Brain microvascular endothelial cell (primary cell): ENCODE measurements around the gene DQX1.

Source experiments
- DNase-seq: peaks from one replicate; pipeline ENCODE4 v3.0.0-alpha.2; 2020
- H3K27ac ChIP-seq: fragments of 250-450 bp; sonication (Bioruptor Pico); 2 replicates; pipeline ENCODE4 v1.5.1; 2020; ENCODE audit warnings: mild to moderate bottlenecking, moderate library complexity
- H3K27me3 ChIP-seq: fragments of 250-450 bp; sonication (Bioruptor Pico); replicated peaks from 2 replicates; pipeline ENCODE4 v1.5.1; 2020; ENCODE audit warnings: mild to moderate bottlenecking
- H3K36me3 ChIP-seq: fragments of 250-450 bp; sonication (Bioruptor Pico); replicated peaks from 2 replicates; pipeline ENCODE4 v1.5.1; 2020; ENCODE audit warnings: mild to moderate bottlenecking
- H3K4me3 ChIP-seq: 2 replicates; pipeline ENCODE4 v1.5.1; 2011; ENCODE audit warnings: low read depth, mild to moderate bottlenecking, control low read depth, low read length, moderate library complexity
- CTCF ChIP-seq: IDR thresholded peaks from 2 replicates; pipeline ENCODE4 v1.5.1; 2011; ENCODE audit warnings: low read depth, mild to moderate bottlenecking, moderate library complexity, low read length, control low read depth, inconsistent platforms; ENCODE audit errors: missing control alignments
- in situ Hi-C: cut with HindIII; loops from 2 replicates; pipeline ENCODE4 v1.10.0; 2017; ENCODE audit warnings: low sequenced_read_pairs, low pct_ligation_motif_present

Gene DQX1

DNA sequence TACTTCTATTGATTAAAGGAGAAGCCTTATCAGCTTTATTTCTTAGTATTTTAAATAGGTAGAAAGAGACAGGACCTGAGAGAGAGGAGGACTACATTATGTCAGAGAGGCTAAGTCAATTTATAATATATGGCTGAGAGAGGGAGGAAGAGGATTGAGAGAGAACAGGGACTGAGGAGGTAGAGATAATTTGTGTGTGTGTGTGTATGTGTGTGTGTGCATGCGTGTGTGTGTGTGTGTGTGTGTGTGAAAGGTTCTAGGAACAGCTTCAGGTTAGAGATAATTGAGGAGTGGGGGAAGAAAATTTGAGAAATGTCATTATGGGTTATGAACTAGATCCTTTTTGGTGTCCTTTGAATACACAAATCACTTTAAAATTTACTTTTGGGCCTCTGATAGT is 43.7 kb upstream of the DQX1 start:
- no peaks in the 10 kb centered on the region for H3K27me3 ChIP-seq
- H3K4me3 ChIP-seq = no peak overlapping the region
- DNase-seq = no peak
- no peak for TF ChIP-seq CTCF
- H3K36me3 ChIP-seq = no peaks in the 10 kb centered on the region
- no peak overlapping the region for H3K27ac ChIP-seq
- in situ Hi-C loops = no loop called here

GRCh38 chr2:74567881-74568280 is 41.9 kb upstream of the DQX1 start:
- H3K27ac ChIP-seq = peak overlapping the region; percentile 77
- DNase-seq = peak; percentile 58
- no peak overlapping the region for H3K4me3 ChIP-seq

GRCh38 chr2:74566754-74567085 is 40.7 kb upstream of the DQX1 start:
- in situ Hi-C loops = no loop called here
- no peak overlapping the region for H3K4me3 ChIP-seq
- no peak for TF ChIP-seq CTCF
- no peaks in the 10 kb centered on the region for H3K36me3 ChIP-seq
- no peaks in the 10 kb centered on the region for H3K27me3 ChIP-seq
- DNase-seq = peak; percentile 70
- peak overlapping the region; percentile 77 for H3K27ac ChIP-seq

More at GRCh38 chr2:74567881-74568280, 41.9 kb upstream of the DQX1 start:
- no peaks in the 10 kb centered on the region for H3K27me3 ChIP-seq
- H3K36me3 ChIP-seq = no peaks in the 10 kb centered on the region
- in situ Hi-C loops = no loop called here
- no peak for TF ChIP-seq CTCF

GRCh38 chr2:74566076-74566753 is 40.2 kb upstream of the DQX1 start:
- DNase-seq = no peak
- TF ChIP-seq CTCF = no peak

DNA sequence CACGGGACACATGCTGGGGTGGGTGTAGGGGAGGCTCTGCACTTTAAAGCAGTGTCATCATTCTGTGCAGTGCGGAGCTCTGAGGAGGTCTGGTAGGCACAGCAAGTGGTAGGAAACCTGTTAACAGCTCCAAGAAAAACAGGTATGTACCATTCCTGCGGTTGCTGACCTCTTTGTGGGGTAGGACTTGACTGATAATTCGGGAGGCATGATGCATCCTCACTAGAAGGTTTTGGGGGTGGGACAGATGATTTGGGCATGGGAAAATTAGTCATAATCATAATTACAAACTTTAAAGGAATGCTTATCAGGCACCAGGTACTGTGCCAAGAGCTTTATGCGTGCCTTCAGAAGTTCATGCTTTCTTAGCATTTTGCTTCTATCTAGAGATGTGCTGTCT is 38.2 kb upstream of the DQX1 start:
- no peaks in the 10 kb centered on the region for H3K27me3 ChIP-seq
- H3K4me3 ChIP-seq = no peak overlapping the region
- TF ChIP-seq CTCF = no peak
- in situ Hi-C loops = no loop called here
- H3K36me3 ChIP-seq = no peaks in the 10 kb centered on the region
- H3K27ac ChIP-seq = no peak overlapping the region
- DNase-seq = no peak

More at GRCh38 chr2:74566076-74566753, 40.2 kb upstream of the DQX1 start:
- Histone ChIP-seq H3K27me3 (no peaks in the 10 kb centered on the region), H3K27ac (peak overlapping the region; percentile 77), H3K4me3 (no peak overlapping the region), H3K36me3 (no peaks in the 10 kb centered on the region)
- in situ Hi-C loops = no loop called here
